HepG2 (cell line): ENCODE measurements around the gene RRAS. TPM values are rescaled to one million over a fixed set of nuclear protein-coding genes. Genes with fewer than 3 reads are reported as not detected.

Experiments used
- DBP ChIP-seq: sonication (generic); formaldehyde crosslinking; IDR thresholded peaks from 2 replicates; pipeline ENCODE4 v1.4.0; 2020; ENCODE audit warnings: missing genetic modification reagents; ENCODE audit errors: not compliant biosample characterization
- DZIP1 ChIP-seq: sonication (generic); formaldehyde crosslinking; IDR thresholded peaks from 2 replicates; pipeline ENCODE4 v1.5.0; 2020; ENCODE audit warnings: mild to moderate bottlenecking, missing genetic modification reagents
- ETV5 ChIP-seq: IDR thresholded peaks from 2 replicates; pipeline ENCODE4 v1.6.1; 2018; ENCODE audit warnings: missing biosample characterization, missing genetic modification reagents, inconsistent platforms, borderline replicate concordance
- SIN3B ChIP-seq: fragments of 150-350 bp; IDR thresholded peaks from 2 replicates; pipeline ENCODE4 v1.6.1; 2014; ENCODE audit warnings: low read length
- TFDP1 ChIP-seq: IDR thresholded peaks from 2 replicates; pipeline ENCODE4 v1.6.1; 2016; ENCODE audit warnings: missing compliant biosample characterization, missing genetic modification reagents, borderline replicate concordance
- THRA ChIP-seq: sonication (generic); formaldehyde crosslinking; IDR thresholded peaks from 2 replicates; pipeline ENCODE4 v1.4.0; 2020; ENCODE audit warnings: missing genetic modification reagents, borderline replicate concordance
- ZBTB34 ChIP-seq: sonication (generic); formaldehyde crosslinking; IDR thresholded peaks from 2 replicates; pipeline ENCODE4 v1.8.0; 2022; ENCODE audit warnings: mild to moderate bottlenecking, missing genetic modification reagents
- ZBTB46 ChIP-seq: sonication (generic); formaldehyde crosslinking; IDR thresholded peaks from 2 replicates; pipeline ENCODE4 v1.4.0; 2020; ENCODE audit warnings: mild to moderate bottlenecking, missing genetic modification reagents, borderline replicate concordance
- ZNF10 ChIP-seq: sonication (generic); formaldehyde crosslinking; IDR thresholded peaks from 2 replicates; pipeline ENCODE4 v1.4.0; 2020; ENCODE audit warnings: mild to moderate bottlenecking, low read depth, missing genetic modification reagents, borderline replicate concordance
- ZNF296 ChIP-seq: sonication (generic); formaldehyde crosslinking; conservative IDR thresholded peaks from 2 replicates; pipeline ENCODE4 v1.5.0; 2020; ENCODE audit warnings: mild to moderate bottlenecking, missing genetic modification reagents
- ZNF574 ChIP-seq: sonication (generic); formaldehyde crosslinking; IDR thresholded peaks from 2 replicates; pipeline ENCODE4 v1.4.0; 2020; ENCODE audit warnings: missing genetic modification reagents
- ZNF790 ChIP-seq: sonication (generic); formaldehyde crosslinking; IDR thresholded peaks from 2 replicates; pipeline ENCODE4 v1.8.0; 2022; ENCODE audit warnings: missing genetic modification reagents, mild to moderate bottlenecking, borderline replicate concordance
- polyA plus RNA-seq, 8 experiments: library from polyadenylated mRNA; depleted of rRNA in 3 of 8; stranded (reverse) in 7 of 8; unstranded in 1 of 8; fragments of >200 nt; fragmentation: Illumina TruSeq in 4 of 8; extraction: Trizol in 4 of 8; gene quantifications; 2 replicates each; pipeline versions ENCODE4 v1.2.1 to v1.2.3, GENCODE V29; 2011 to 2016; ENCODE audit warnings: low read depth in 4 of 8, missing spikeins in 1 of 8, mixed read lengths in 1 of 8; ENCODE audit not compliant: insufficient read depth in 1 of 8
- total RNA-seq, 5 experiments: library from RNA; depleted of rRNA; stranded (reverse); fragments of >200 nt; fragmentation: Illumina TruSeq; extraction: Trizol; gene quantifications; 2 replicates each; pipeline ENCODE4 v1.2.3, GENCODE V29; 2016; ENCODE audit warnings: low read depth in 1 of 5

The RRAS gene
- total and polyA plus RNA-seq, 2 of the 13 experiments (the other 11 are each of a cell fraction or from before 2014, with no cell fraction given) = 1.5 to 12.0 TPM

GRCh38 chr19:49641688-49642491, 1.9 kb upstream of the RRAS start, which contains the start of gene SCAF1 (continued):
- TF ChIP-seq ZBTB34 (CRISPR knock-in tag) (no peak), ZBTB46 (CRISPR knock-in tag) (no peak), ZNF10 (CRISPR knock-in tag) (no peak), THRA (CRISPR knock-in tag) (peak; percentile 28; the same call in 1 of the 2 replicates), SIN3B (no peak; the same call in 1 of the 2 replicates), ZNF296 (CRISPR knock-in tag) (no peak), DBP (CRISPR knock-in tag) (no peak), ETV5 (CRISPR knock-in tag) (peak; percentile 55), ZNF574 (peak; percentile 92), DZIP1 (no peak), ZNF790 (CRISPR knock-in tag) (peak; percentile 53; the same call in 1 of the 2 replicates), TFDP1 (peak; percentile 87)
